ENCODE data around the gene INSL3.

INSL3 gene, protein sequence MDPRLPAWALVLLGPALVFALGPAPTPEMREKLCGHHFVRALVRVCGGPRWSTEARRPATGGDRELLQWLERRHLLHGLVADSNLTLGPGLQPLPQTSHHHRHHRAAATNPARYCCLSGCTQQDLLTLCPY

DNA sequence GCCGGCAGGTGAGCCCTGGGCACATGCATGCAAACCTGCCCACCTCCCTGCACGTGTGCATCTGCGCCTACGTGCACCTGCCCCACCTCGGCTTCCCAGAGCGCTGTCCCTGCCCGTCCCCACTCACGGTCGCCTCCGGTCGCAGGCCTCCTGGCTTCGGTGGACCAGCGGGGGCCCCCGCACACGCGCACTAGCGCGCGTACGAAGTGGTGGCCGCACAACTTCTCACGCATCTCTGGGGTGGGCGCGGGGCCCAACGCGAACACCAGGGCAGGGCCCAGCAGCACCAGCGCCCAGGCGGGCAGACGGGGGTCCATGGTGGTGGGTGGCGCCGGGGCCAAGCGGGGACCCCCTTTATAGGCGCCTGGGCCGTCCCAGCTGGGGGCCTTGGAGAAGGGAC is at the start of gene INSL3:
INSL3 (minus strand) TSS at position 330 of the 400 bp plus-strand sequence; CDS start at position 317, 13 bp downstream.
- in situ Hi-C loops (cut with MboI; ENCODE audit: low sequenced_read_pairs) = no loop called here

- in situ Hi-C loops (cut with MboI; ENCODE audit: low sequenced_read_pairs) = no loop called here
Measured at GRCh38 chr19:17869114-17869608, 47.8 kb upstream of the INSL3 start.

DNA sequence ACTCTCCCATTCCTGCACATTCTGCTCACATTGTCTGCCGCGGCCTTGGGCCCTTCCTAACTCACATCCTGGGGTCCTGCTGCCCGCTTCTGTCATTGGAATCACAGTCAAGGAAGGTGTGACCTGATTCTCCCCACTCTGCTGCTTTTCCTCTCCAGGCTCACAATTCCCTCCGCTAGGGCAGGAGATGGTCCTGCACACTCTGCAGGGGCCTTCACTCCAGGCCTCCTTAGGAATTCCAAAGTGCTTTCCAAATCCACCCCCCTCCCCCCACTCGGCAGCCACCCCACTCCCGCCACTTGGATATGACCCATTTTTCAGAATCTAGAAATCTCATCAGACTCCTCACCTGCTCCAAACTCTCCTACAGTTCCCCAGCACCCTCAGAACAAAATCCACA is 47.4 kb upstream of the INSL3 start:
- in situ Hi-C loops (cut with MboI; ENCODE audit: low sequenced_read_pairs) = no loop called here

DNA sequence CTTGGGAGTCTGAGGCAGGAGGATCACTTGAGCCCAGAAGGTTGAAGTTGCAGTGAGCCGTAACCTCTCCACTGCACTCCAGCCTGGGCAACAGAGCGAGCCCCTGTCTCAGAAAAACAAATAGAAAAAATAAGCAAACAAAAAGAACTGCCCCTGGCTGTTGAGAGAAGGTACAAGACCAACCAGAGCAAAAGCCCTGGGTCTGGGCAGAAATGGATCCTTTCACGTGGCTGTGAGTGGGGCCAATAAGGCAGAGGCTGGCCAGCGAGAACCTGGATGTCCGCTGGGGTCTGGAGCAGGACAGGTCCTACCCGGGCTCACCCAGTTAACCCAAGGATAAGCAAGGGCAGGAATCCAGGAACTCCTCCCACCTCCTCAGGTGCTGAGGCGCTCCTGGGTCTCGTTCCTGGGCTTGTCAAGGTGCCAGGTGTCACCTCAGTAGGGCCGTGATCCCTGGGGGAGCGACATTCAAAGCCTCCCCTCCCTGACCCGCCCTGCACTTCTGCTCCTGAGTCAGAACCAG is 45.7 kb upstream of the INSL3 start:
- in situ Hi-C loops (cut with MboI; ENCODE audit: low sequenced_read_pairs) = no loop called here

- in situ Hi-C loops (cut with MboI; ENCODE audit: low sequenced_read_pairs) = no loop called here
Measured at GRCh38 chr19:17866312-17866963, 45.1 kb upstream of the INSL3 start.

DNA sequence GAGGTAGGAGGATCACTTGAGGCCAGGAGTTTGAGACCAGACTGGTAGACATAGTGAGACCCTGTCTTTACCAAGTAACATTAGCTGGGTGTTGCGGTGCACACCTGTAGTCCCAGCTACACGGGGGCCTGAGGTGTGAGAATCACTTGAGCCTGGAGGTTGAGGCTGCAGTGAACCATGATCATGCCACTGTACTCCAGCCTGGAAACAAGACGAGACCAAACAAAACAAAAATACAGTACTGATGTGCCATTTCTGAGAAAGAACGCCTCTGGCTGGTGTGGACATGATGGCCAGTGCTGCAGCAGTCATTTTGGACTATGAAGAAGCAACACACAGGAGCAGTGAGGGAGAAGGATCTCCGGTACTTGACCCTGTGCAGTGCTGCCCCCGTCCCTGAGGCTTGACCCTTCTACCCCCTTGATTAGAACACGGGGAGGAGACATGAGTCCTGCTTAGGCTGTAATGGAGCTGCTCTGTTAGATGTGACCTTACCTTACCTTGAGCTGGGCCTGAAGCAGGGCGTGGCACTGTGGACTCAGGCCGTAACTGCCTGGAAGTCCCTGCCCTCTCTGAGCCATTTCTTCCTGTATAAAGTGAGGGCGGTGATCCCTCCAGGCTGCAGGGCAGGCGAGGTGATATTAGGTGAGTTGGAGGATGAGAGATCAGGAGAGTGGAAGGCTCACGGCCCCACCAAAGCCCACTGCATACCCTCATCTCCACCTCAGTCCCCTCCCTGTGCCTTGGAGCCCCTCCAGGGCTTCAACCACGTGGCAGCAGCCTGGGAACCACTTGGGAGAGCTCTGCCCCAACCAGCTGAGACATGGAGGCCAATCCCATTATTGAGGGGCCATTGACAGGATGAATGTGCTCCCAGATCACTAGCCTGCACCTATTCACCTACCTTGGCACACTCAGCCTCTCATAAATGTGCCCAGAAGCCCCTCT is 44.3 kb upstream of the INSL3 start:
- in situ Hi-C loops (cut with MboI; ENCODE audit: low sequenced_read_pairs) = no loop called here

- in situ Hi-C loops (cut with MboI; ENCODE audit: low sequenced_read_pairs) = no loop called here
Measured at GRCh38 chr19:17863520-17864182, 42.3 kb upstream of the INSL3 start.

DNA sequence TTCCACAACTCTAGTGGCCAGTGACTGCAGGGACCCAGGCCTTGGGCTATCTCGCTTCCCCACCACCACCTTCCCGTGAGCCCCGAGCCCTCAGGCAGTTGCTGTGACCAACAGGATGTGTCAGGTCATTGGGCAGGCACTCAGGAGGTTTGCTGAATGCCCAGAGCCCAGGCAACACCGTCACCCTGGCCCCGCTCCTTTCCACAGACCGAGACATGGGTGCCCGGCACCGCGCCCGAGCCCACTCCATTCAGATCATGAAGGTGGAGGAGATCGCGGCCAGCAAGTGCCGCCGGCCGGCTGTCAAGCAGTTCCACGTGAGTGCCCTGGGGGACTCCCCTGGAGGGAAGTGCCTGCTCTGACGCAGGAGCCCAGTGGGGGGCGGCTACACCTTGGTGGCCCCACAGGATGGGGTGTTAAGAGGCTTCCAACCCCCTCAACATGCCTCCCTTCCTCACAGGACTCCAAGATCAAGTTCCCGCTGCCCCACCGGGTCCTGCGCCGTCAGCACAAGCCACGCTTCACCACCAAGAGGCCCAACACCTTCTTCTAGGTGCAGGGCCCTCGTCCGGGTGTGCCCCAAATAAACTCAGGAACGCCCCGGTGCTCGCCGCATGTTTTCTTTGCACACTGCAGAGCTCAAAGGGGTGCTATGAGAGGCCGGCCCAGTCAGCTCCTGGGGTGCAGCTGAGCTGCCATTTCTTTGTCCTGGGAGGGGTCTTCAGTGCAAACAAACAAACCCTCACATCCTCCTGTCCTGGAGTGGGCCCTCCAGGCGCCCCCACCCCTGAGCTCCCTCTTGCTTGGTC is 41.6 kb upstream of the INSL3 start:
- in situ Hi-C loops (cut with MboI; ENCODE audit: low sequenced_read_pairs) = no loop called here

- in situ Hi-C loops (cut with MboI; ENCODE audit: low sequenced_read_pairs) = no loop called here
Measured at GRCh38 chr19:17861542-17862402, 40.5 kb upstream of the INSL3 start.

DNA sequence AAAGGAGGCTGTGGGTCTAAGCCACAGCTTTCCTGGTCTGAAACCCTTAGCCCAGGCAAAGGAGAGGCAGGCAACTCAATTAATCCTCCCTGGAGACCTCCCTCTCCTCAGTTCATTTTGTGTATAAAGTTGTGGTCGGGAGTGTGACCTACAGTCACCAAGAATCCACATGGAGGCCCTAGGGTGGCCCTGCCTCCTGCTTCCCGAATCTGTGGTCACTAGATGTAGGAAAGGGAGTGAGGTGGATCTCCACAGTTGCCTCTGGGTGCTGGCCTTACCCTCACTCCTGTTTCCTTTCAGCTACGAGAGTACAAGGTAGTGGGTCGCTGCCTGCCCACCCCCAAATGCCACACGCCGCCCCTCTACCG is 39.7 kb upstream of the INSL3 start:
- in situ Hi-C loops (cut with MboI; ENCODE audit: low sequenced_read_pairs) = no loop called here

DNA sequence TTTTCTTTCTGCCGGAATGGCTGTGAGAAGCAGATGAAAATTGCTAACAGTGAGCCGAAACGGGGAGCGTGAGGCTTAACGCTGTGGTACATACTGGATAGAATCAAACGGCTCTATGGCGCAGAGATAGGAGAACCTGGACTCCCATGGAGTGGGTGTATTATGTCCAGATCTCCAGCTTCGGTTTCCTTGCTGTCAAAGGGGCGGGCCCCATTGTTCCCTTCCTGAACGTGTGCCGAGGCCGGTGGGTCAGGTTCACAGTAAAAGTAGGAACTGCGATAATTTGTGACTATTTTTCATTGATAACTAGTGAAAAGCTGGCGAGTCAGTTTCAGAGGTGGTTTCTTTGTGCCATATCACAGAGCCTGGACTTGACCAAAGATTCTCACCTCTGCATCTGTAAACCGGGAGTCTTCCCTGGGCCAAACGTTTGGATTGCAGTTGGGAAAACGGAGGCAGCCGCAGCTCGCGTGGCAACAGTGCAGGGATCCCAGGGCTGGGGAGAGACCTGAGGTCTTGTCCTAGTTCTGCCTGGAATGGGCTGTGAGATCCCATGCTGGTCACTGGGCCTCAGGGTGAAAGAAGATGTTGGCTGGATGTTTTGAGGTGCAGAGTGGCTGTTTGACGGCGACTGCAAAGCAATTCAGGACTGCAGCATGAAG is 39.1 kb upstream of the INSL3 start:
- in situ Hi-C loops (cut with MboI; ENCODE audit: low sequenced_read_pairs) = no loop called here

GRCh38 chr19:17859533-17860330 is 38.4 kb upstream of the INSL3 start, which contains the start of gene RPL18A:
Gene RPL18A (plus strand): TSS chr19:17859910. CDS start chr19:17859957, 47 bp downstream.
- in situ Hi-C loops (cut with MboI; ENCODE audit: low sequenced_read_pairs) = no loop called here

GRCh38 chr19:17855280-17856152 is 34.2 kb upstream of the INSL3 start:
- in situ Hi-C loops (cut with MboI; ENCODE audit: low sequenced_read_pairs) = no loop called here

GRCh38 chr19:17854061-17854460 is 32.7 kb upstream of the INSL3 start:
- in situ Hi-C loops (cut with MboI; ENCODE audit: low sequenced_read_pairs) = no loop called here

GRCh38 chr19:17848595-17849292 is 27.4 kb upstream of the INSL3 start:
- in situ Hi-C loops (cut with MboI; ENCODE audit: low sequenced_read_pairs) = no loop called here
